SK-N-SH (cell line): Measurements from ENCODE around the gene ZFHX3. TPM values are rescaled to one million over a fixed set of nuclear protein-coding genes. Genes with fewer than 3 reads are reported as not detected.

Experiments used
- CTCF ChIA-PET: fragments of 300-600, 350-600 bp; formaldehyde crosslinking; extraction: SDS; loops from one replicate; lab custom pipeline; 2021; lab: Yijun Ruan, JAX
- POLR2A ChIA-PET: fragments of 350-600 bp; sonication (Branson Sonifier 250); formaldehyde crosslinking; extraction: SDS; loops from one replicate; lab custom pipeline; 2020; ENCODE audit warnings: antibody characterized with exemption, inconsistent platforms; lab: Yijun Ruan, JAX
- DNase-seq: peaks from one replicate; pipeline ENCODE4 v3.0.0; 2012
- H2AFZ ChIP-seq: fragments of 200-600 bp; sonication (generic); 2 replicates; pipeline ENCODE4 v1.8.1; 2016; ENCODE audit warnings: antibody characterized with exemption, mild to moderate bottlenecking, low read depth
- H3F3A ChIP-seq: fragments of 200-600 bp; sonication (generic); replicated peaks from 2 replicates; pipeline ENCODE3; 2016; ENCODE audit warnings: antibody characterized with exemption, mild to moderate bottlenecking; ENCODE audit not compliant: insufficient read depth
- H3K27ac ChIP-seq, 2 experiments: fragments of 200-500 bp in 1 of 2; fragments of 200-600 bp in 1 of 2; sonication (Bioruptor generic) in 1 of 2; sonication (generic), shearing (Covaris generic) in 1 of 2; 2 replicates each; pipeline versions ENCODE4 v1.5.1 to v1.6.1; 2014 to 2016; ENCODE audit warnings: low read depth in 2 of 2, inconsistent platforms in 1 of 2, low read length in 1 of 2, mild to moderate bottlenecking in 1 of 2, mixed read lengths in 1 of 2
- H3K27me3 ChIP-seq: fragments of 200-600 bp; sonication (generic), shearing (Covaris generic); 2 replicates; pipeline ENCODE4 v1.6.1; 2016; ENCODE audit warnings: mixed run types; ENCODE audit not compliant: insufficient read depth
- H3K36me3 ChIP-seq, 2 experiments: fragments of 200-500 bp in 1 of 2; fragments of 200-600 bp in 1 of 2; sonication (Bioruptor generic) in 1 of 2; sonication (generic) in 1 of 2; replicated peaks in 1 of 2; 2 replicates each; pipeline versions ENCODE3 to v1.5.1; 2014 to 2016; ENCODE audit warnings: low read length in 1 of 2, mild to moderate bottlenecking in 1 of 2; ENCODE audit not compliant: insufficient read depth in 2 of 2, control insufficient read depth in 1 of 2
- H3K4me1 ChIP-seq, 2 experiments: fragments of 200-500 bp in 1 of 2; fragments of 200-600 bp in 1 of 2; sonication (Bioruptor generic) in 1 of 2; sonication (generic), shearing (Covaris generic) in 1 of 2; 2 replicates each; pipeline versions ENCODE4 v1.5.1 to v1.6.1; 2014 to 2016; ENCODE audit warnings: low read depth in 1 of 2, low read length in 1 of 2, mixed run types in 1 of 2; ENCODE audit not compliant: insufficient read depth in 2 of 2, control insufficient read depth in 1 of 2
- H3K4me2 ChIP-seq: fragments of 200-600 bp; sonication (generic), shearing (Covaris generic); 2 replicates; pipeline ENCODE4 v1.6.1; 2017; ENCODE audit warnings: mixed run types
- H3K4me3 ChIP-seq, 2 experiments: fragments of 200-500 bp in 1 of 2; fragments of 200-600 bp in 1 of 2; sonication (Bioruptor generic) in 1 of 2; sonication (generic), shearing (Covaris generic) in 1 of 2; 2 replicates each; pipeline versions ENCODE4 v1.5.1 to v1.8.1; 2014 to 2016; ENCODE audit warnings: low read depth in 2 of 2, inconsistent platforms in 1 of 2, low read length in 1 of 2, mild to moderate bottlenecking in 1 of 2, mixed read lengths in 1 of 2, moderate library complexity in 1 of 2
- H3K79me2 ChIP-seq: fragments of 200-600 bp; sonication (generic); 2 replicates; pipeline ENCODE4 v1.8.1; 2017; ENCODE audit warnings: mild to moderate bottlenecking; ENCODE audit not compliant: insufficient read depth
- H3K9ac ChIP-seq: fragments of 200-600 bp; sonication (generic); 2 replicates; pipeline ENCODE4 v1.6.1; 2017; ENCODE audit warnings: mixed run types
- H3K9me2 ChIP-seq: fragments of 200-600 bp; sonication (generic); 2 replicates; pipeline ENCODE4 v1.6.1; 2017; ENCODE audit warnings: mixed run types
- H3K9me3 ChIP-seq: fragments of 200-600 bp; sonication (generic); 2 replicates; pipeline ENCODE4 v1.6.1; 2017; ENCODE audit warnings: mixed run types, mild to moderate bottlenecking, moderate library complexity
- H4K20me1 ChIP-seq: fragments of 200-600 bp; sonication (generic); 2 replicates; pipeline ENCODE4 v1.6.1; 2017; ENCODE audit warnings: mild to moderate bottlenecking, mixed run types; ENCODE audit not compliant: insufficient read depth
- ELF1 ChIP-seq: IDR thresholded peaks from 2 replicates; pipeline ENCODE4 v1.4.0; 2012
- EZH2phosphoT487 ChIP-seq: fragments of 200-600 bp; sonication (generic); IDR thresholded peaks from 2 replicates; pipeline ENCODE4 v1.6.1; 2017; ENCODE audit warnings: low read depth, mixed run types, mild to moderate bottlenecking, antibody characterized with exemption, moderate library complexity, borderline replicate concordance
- FOSL2 ChIP-seq: IDR thresholded peaks from 2 replicates; pipeline ENCODE4 v1.4.0; 2012; ENCODE audit warnings: low read depth, mild to moderate bottlenecking, moderate library complexity, borderline replicate concordance
- FOXJ3 ChIP-seq: sonication (generic); formaldehyde crosslinking; IDR thresholded peaks from 2 replicates; pipeline ENCODE4 v1.5.1; 2020; ENCODE audit warnings: mild to moderate bottlenecking, missing genetic modification reagents
- FOXM1 ChIP-seq: IDR thresholded peaks from 2 replicates; pipeline ENCODE4 v1.4.0; 2012; ENCODE audit warnings: low read depth, mild to moderate bottlenecking
- GABPA ChIP-seq: IDR thresholded peaks from 2 replicates; pipeline ENCODE4 v1.4.0; 2012; ENCODE audit warnings: low read depth, mild to moderate bottlenecking
- JUND ChIP-seq: IDR thresholded peaks from 2 replicates; pipeline ENCODE4 v1.4.0; 2012
- MEF2A ChIP-seq: IDR thresholded peaks from 2 replicates; pipeline ENCODE4 v1.4.0; 2012; ENCODE audit warnings: low read depth, borderline replicate concordance
- MXI1 ChIP-seq: IDR thresholded peaks from 2 replicates; pipeline ENCODE4 v1.6.1; 2012; ENCODE audit warnings: mild to moderate bottlenecking, low read depth, low read length, improper control_type of control experiment
- NRF1 ChIP-seq: IDR thresholded peaks from 2 replicates; pipeline ENCODE4 v1.6.1; 2012; ENCODE audit warnings: low read depth, mild to moderate bottlenecking, low read length
- RXRA ChIP-seq: IDR thresholded peaks from 2 replicates; pipeline ENCODE4 v1.4.0; 2012; ENCODE audit warnings: low read depth, mild to moderate bottlenecking, borderline replicate concordance
- SMC3 ChIP-seq: IDR thresholded peaks from 2 replicates; pipeline ENCODE4 v1.6.1; 2012; ENCODE audit warnings: low read depth, low read length, improper control_type of control experiment
- TAF1 ChIP-seq: IDR thresholded peaks from 2 replicates; pipeline ENCODE4 v1.6.1; 2012; ENCODE audit warnings: low read depth, mild to moderate bottlenecking, low read length, moderate library complexity, borderline replicate concordance
- TCF12 ChIP-seq: IDR thresholded peaks from 2 replicates; pipeline ENCODE4 v1.4.0; 2012
- YY1 ChIP-seq: IDR thresholded peaks from 2 replicates; pipeline ENCODE4 v1.4.0; 2012; ENCODE audit warnings: low read depth, mild to moderate bottlenecking
- WGBS: methylation state at CpG from one replicate; pipeline ENCODE4 v1.1.6; 2017; ENCODE audit warnings: low lambda C conversion rate; 5-methylcytosine and 5-hydroxymethylcytosine counted together
- polyA plus RNA-seq, 3 experiments: library from polyadenylated mRNA; depleted of rRNA; stranded (reverse); fragments of >200 nt; gene quantifications; 2 replicates each; pipeline ENCODE4 v1.2.3, GENCODE V29; 2012
- TF ChIP-seq, protein P1 (sequence below): IDR thresholded peaks from 2 replicates; pipeline ENCODE4 v1.4.0; 2012; ENCODE audit warnings: low read depth, borderline replicate concordance
- TF ChIP-seq, protein P2 (sequence below): IDR thresholded peaks from 2 replicates; pipeline ENCODE4 v1.4.0; 2012; ENCODE audit warnings: low read depth
- TF ChIP-seq, protein P3 (sequence below): fragments of 150-350 bp; IDR thresholded peaks from 2 replicates; pipeline ENCODE4 v1.6.1; 2017; ENCODE audit warnings: antibody characterized with exemption, low read length, low read depth, borderline replicate concordance
- TF ChIP-seq, protein P4 (sequence below): IDR thresholded peaks from 2 replicates; pipeline ENCODE4 v1.4.0; 2012; ENCODE audit warnings: low read depth, borderline replicate concordance

The ZFHX3 gene
- polyA plus RNA-seq, 1 of the 3 experiments (the other 2 are of a cell fraction): 2.0 TPM

DNA sequence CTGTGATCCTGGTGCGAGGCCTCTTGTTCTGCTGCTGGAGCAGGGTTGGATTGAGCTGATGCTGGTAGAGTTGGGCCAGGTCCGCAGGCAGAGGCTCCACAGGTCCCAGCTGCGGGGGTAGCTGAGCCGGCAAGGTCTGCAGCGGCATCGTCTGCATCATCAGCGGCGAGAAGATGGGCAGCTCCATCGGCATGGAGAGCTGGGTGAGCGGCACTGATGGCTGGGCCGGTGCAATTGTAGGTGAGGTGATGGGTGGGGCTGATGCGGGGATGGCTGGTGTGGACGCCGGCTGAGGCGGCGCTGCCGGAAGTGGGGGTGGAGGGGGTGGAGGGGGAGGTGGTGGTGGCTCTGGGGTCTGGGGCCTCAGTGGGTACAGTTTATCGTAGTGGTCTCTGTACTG, 251.7 kb downstream of the ZFHX3 start:
- Histone ChIP-seq H3F3A (no peaks in the 10 kb centered on the region), H3K9me3 (no peaks in the 10 kb centered on the region), H3K36me3 (peaks cover 32 to 85% of the 10 kb centered on the region in 2 experiments), H4K20me1 (no peaks in the 10 kb centered on the region), H3K27ac (no peak overlapping the region; a peak in 1 of 4 replicates), H3K9me2 (no peaks in the 10 kb centered on the region), H3K4me3 (no peak overlapping the region), H3K9ac (no peak overlapping the region), H3K79me2 (no peaks in the 10 kb centered on the region), H3K27me3 (no peaks in the 10 kb centered on the region), H2AFZ (no peak overlapping the region), H3K4me2 (no peak overlapping the region), H3K4me1 (peaks cover 0 to 27% of the 10 kb centered on the region in 2 experiments; a peak in 1 of 4 replicates)
- ChIA-PET CTCF (interaction anchor here (1.0 kb wide), 1 partner anchor 36 kb away, joined by 3 read pairs; no protein-coding TSS in a partner anchor), POLR2A (no interaction called here)
- 100% methylated on average over 18 of the region's 18 CpGs for WGBS
- TF ChIP-seq GABPA (no peak), RXRA (no peak), MEF2A (no peak), EZH2phosphoT487 (no peak), FOXM1 (no peak), JUND (no peak), NRF1 (no peak), YY1 (no peak), FOXJ3 (CRISPR knock-in tag) (no peak), ELF1 (no peak), TAF1 (no peak), MXI1 (no peak), FOSL2 (no peak), SMC3 (no peak), TCF12 (no peak)
- TF ChIP-seq, protein P1, sequence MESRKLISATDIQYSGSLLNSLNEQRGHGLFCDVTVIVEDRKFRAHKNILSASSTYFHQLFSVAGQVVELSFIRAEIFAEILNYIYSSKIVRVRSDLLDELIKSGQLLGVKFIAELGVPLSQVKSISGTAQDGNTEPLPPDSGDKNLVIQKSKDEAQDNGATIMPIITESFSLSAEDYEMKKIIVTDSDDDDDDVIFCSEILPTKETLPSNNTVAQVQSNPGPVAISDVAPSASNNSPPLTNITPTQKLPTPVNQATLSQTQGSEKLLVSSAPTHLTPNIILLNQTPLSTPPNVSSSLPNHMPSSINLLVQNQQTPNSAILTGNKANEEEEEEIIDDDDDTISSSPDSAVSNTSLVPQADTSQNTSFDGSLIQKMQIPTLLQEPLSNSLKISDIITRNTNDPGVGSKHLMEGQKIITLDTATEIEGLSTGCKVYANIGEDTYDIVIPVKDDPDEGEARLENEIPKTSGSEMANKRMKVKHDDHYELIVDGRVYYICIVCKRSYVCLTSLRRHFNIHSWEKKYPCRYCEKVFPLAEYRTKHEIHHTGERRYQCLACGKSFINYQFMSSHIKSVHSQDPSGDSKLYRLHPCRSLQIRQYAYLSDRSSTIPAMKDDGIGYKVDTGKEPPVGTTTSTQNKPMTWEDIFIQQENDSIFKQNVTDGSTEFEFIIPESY: no peak
- TF ChIP-seq, protein P2, sequence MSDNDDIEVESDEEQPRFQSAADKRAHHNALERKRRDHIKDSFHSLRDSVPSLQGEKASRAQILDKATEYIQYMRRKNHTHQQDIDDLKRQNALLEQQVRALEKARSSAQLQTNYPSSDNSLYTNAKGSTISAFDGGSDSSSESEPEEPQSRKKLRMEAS: no peak
- TF ChIP-seq, protein P3, sequence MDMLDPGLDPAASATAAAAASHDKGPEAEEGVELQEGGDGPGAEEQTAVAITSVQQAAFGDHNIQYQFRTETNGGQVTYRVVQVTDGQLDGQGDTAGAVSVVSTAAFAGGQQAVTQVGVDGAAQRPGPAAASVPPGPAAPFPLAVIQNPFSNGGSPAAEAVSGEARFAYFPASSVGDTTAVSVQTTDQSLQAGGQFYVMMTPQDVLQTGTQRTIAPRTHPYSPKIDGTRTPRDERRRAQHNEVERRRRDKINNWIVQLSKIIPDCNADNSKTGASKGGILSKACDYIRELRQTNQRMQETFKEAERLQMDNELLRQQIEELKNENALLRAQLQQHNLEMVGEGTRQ: no peak
- TF ChIP-seq, protein P4, sequence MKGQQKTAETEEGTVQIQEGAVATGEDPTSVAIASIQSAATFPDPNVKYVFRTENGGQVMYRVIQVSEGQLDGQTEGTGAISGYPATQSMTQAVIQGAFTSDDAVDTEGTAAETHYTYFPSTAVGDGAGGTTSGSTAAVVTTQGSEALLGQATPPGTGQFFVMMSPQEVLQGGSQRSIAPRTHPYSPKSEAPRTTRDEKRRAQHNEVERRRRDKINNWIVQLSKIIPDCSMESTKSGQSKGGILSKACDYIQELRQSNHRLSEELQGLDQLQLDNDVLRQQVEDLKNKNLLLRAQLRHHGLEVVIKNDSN: no peak
- no peak for DNase-seq
